Keratinocyte (primary cell): ENCODE measurements around the gene TIMM22. TPM values are rescaled to one million over a fixed set of nuclear protein-coding genes. Genes with fewer than 3 reads are reported as not detected.

Source experiments
- DNase-seq: peaks from one replicate; pipeline ENCODE4 v3.0.0-alpha.2; 2011; ENCODE audit warnings: low read depth, missing footprints, low spot score
- FAIRE-seq: peaks from 2 replicates; lab custom pipeline; 2011; peaks lifted over from hg19 to GRCh38; lab: Jason Lieb, UNC
- H2AFZ ChIP-seq: 2 replicates; pipeline ENCODE4 v1.6.0; 2012; ENCODE audit warnings: low read length, control low read depth, inconsistent platforms; ENCODE audit not compliant: control insufficient read depth
- H3K27ac ChIP-seq: 2 replicates; pipeline ENCODE4 v1.5.1; 2011; ENCODE audit warnings: low read length; ENCODE audit not compliant: control insufficient read depth, insufficient read depth
- H3K27me3 ChIP-seq: 3 replicates; pipeline ENCODE4 v1.6.0; 2011; ENCODE audit warnings: low read length; ENCODE audit not compliant: control insufficient read depth, insufficient read depth; ENCODE audit errors: extremely low read depth
- H3K36me3 ChIP-seq, 2 experiments: 2 replicates in 1 of 2; 3 replicates in 1 of 2; pipeline ENCODE4 v1.5.1; 2011; ENCODE audit warnings: low read length in 2 of 2, mild to moderate bottlenecking in 1 of 2; ENCODE audit not compliant: control insufficient read depth in 2 of 2, insufficient read depth in 2 of 2; ENCODE audit errors: extremely low read depth in 1 of 2
- H3K4me1 ChIP-seq: 3 replicates; pipeline ENCODE4 v1.5.1; 2011; ENCODE audit warnings: low read length; ENCODE audit not compliant: control insufficient read depth, insufficient read depth; ENCODE audit errors: extremely low read depth
- H3K4me2 ChIP-seq: 3 replicates; pipeline ENCODE4 v1.6.0; 2011; ENCODE audit warnings: low read depth, low read length; ENCODE audit not compliant: control insufficient read depth, insufficient read depth; ENCODE audit errors: extremely low read depth
- H3K4me3 ChIP-seq, 3 experiments: fragments of 200-600 bp in 1 of 3; sonication (generic) in 1 of 3; 2 replicates in 2 of 3; 3 replicates in 1 of 3; pipeline ENCODE4 v1.5.1; 2011 to 2016; ENCODE audit warnings: low read length in 3 of 3, mild to moderate bottlenecking in 3 of 3, control low read depth in 2 of 3, inconsistent platforms in 1 of 3, low read depth in 1 of 3, mixed read lengths in 1 of 3, mixed run types in 1 of 3, moderate library complexity in 1 of 3; ENCODE audit not compliant: control insufficient read depth in 2 of 3, insufficient read depth in 2 of 3; ENCODE audit errors: extremely low read depth in 1 of 3
- H3K79me2 ChIP-seq: 2 replicates; pipeline ENCODE4 v1.6.0; 2012; ENCODE audit warnings: low read length; ENCODE audit not compliant: control insufficient read depth, insufficient read depth
- H3K9ac ChIP-seq: 3 replicates; pipeline ENCODE4 v1.6.0; 2011; ENCODE audit warnings: low read length; ENCODE audit not compliant: control insufficient read depth, insufficient read depth; ENCODE audit errors: extremely low read depth
- H3K9me1 ChIP-seq: 3 replicates; pipeline ENCODE4 v1.6.0; 2011; ENCODE audit warnings: low read length; ENCODE audit not compliant: control insufficient read depth, insufficient read depth; ENCODE audit errors: extremely low read depth
- H3K9me3 ChIP-seq: 2 replicates; pipeline ENCODE4 v1.5.1; 2012; ENCODE audit warnings: low read depth, low read length; ENCODE audit not compliant: control insufficient read depth
- H4K20me1 ChIP-seq: 3 replicates; pipeline ENCODE4 v1.6.0; 2011; ENCODE audit warnings: low read length; ENCODE audit not compliant: control insufficient read depth, insufficient read depth; ENCODE audit errors: extremely low read depth
- EZH2 ChIP-seq: IDR thresholded peaks from one replicate; pipeline ENCODE4 v1.6.1; 2012; ENCODE audit warnings: inconsistent platforms, mild to moderate bottlenecking, low read length, moderate library complexity
- dilution Hi-C: fragments of 300-500 bp; cut with MboI; formaldehyde crosslinking; loops from one replicate; pipeline ENCODE4 v1.7.0; 2020; ENCODE audit warnings: low sequenced_read_pairs; ENCODE audit not compliant: extremely low pct_ligation_motif_present
- polyA plus RNA-seq, 5 experiments: library from polyadenylated mRNA; depleted of rRNA in 3 of 5; stranded (reverse) in 3 of 5; stranded (forward) in 1 of 5; unstranded in 1 of 5; fragments of >200 nt; gene quantifications; 1 replicate in 1 of 5; 2 replicates in 3 of 5; 3 replicates in 1 of 5; pipeline versions ENCODE4 v1.2.1 to v1.2.3, GENCODE V29; 2011 to 2012; ENCODE audit warnings: missing spikeins in 2 of 5, low read depth in 1 of 5, low replicate concordance in 1 of 5
- TF ChIP-seq, protein P1 (sequence below), 3 experiments: IDR thresholded peaks in 1 of 3; conservative IDR thresholded peaks in 1 of 3; optimal IDR thresholded peaks in 1 of 3; 2 replicates in 2 of 3; 3 replicates in 1 of 3; pipeline versions ENCODE3 to v1.5.1; 2011; ENCODE audit warnings: low read length in 3 of 3, mild to moderate bottlenecking in 3 of 3, moderate library complexity in 2 of 3, control low read depth in 1 of 3, inconsistent platforms in 1 of 3; ENCODE audit not compliant: insufficient read depth in 2 of 3; ENCODE audit errors: extremely low read depth in 1 of 3

Gene TIMM22
- polyA plus RNA-seq, 1 donor (not counting 4 experiments of a cell fraction or from before 2014, with no cell fraction given) = 14.4 TPM

DNA sequence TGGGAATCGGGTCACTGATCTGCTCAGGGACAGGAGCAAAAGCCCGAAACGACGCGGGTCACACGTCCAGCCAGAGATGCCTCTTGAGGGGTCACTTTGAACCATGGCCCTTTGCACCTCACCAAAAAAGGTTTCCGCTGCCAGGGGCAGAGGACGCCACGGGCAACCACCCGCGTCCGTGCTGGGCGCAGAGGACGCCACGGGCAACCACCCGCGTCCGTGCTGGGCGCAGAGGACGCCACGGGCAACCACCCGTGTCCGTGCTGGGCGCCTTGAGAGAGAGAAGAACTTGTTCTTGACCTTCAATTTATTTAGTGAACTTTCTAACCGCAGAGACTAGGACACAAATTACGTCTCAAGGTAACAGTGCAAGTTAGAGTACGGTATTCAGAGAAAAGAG, 35.5 kb downstream of the TIMM22 start:
- no peak overlapping the region for H3K4me2 ChIP-seq
- H3K27me3 ChIP-seq = no peaks in the 10 kb centered on the region
- no peak overlapping the region for H3K4me3 ChIP-seq
- no peak for TF ChIP-seq EZH2
- TF ChIP-seq, protein P1, sequence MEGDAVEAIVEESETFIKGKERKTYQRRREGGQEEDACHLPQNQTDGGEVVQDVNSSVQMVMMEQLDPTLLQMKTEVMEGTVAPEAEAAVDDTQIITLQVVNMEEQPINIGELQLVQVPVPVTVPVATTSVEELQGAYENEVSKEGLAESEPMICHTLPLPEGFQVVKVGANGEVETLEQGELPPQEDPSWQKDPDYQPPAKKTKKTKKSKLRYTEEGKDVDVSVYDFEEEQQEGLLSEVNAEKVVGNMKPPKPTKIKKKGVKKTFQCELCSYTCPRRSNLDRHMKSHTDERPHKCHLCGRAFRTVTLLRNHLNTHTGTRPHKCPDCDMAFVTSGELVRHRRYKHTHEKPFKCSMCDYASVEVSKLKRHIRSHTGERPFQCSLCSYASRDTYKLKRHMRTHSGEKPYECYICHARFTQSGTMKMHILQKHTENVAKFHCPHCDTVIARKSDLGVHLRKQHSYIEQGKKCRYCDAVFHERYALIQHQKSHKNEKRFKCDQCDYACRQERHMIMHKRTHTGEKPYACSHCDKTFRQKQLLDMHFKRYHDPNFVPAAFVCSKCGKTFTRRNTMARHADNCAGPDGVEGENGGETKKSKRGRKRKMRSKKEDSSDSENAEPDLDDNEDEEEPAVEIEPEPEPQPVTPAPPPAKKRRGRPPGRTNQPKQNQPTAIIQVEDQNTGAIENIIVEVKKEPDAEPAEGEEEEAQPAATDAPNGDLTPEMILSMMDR (optimal IDR thresholded peaks at IDR 0.05 in 1 of 3, IDR thresholded peaks at IDR 0.05 in 1 of 3, conservative IDR thresholded peaks at IDR 0.05 in 1 of 3; ENCODE audit: extremely low read depth in 1 of 3, insufficient read depth in 2 of 3, low read length in 3 of 3) = no peak
- no peak overlapping the region for H2AFZ ChIP-seq
- no peak overlapping the region for H3K27ac ChIP-seq
- FAIRE-seq (no peak), DNase-seq (no peak)
- H3K9ac ChIP-seq = no peak overlapping the region
- H3K9me1 ChIP-seq = no peaks in the 10 kb centered on the region
- peaks cover 5% of the 10 kb centered on the region for H4K20me1 ChIP-seq
- dilution Hi-C loops = no loop called here
- H3K36me3 ChIP-seq = no peaks in the 10 kb centered on the region
- H3K4me1 ChIP-seq = no peaks in the 10 kb centered on the region
- no peaks in the 10 kb centered on the region for H3K9me3 ChIP-seq
- no peaks in the 10 kb centered on the region for H3K79me2 ChIP-seq

DNA sequence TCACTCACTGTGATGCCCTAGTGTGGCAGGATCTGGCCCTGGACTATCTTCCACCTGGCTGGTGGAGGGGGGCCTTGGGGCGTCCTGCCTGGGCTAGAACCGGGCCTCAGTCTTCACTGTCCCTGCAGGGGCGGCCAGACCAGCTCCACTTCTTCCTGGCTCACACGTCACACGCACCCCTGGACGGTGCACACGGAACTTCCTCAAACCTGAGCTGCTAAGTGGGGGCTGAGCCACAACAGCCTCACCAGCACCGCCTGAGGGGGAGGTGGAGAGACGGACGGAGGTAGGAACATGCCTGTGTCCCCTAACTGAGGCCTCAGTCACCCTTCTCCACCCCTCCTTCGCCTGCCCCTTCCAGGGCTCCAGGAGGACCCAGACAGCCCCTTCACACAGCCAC, 36.6 kb downstream of the TIMM22 start:
- Histone ChIP-seq H4K20me1 (peaks cover 5% of the 10 kb centered on the region), H3K9me3 (no peaks in the 10 kb centered on the region), H3K4me1 (no peaks in the 10 kb centered on the region), H2AFZ (no peak overlapping the region), H3K4me2 (no peak overlapping the region), H3K36me3 (no peaks in the 10 kb centered on the region), H3K4me3 (no peak overlapping the region), H3K79me2 (no peaks in the 10 kb centered on the region), H3K27ac (no peak overlapping the region), H3K27me3 (no peaks in the 10 kb centered on the region), H3K9me1 (no peaks in the 10 kb centered on the region), H3K9ac (no peak overlapping the region)
- dilution Hi-C loops = no loop called here
- FAIRE-seq (no peak), DNase-seq (no peak)
- TF ChIP-seq, protein P1 (optimal IDR thresholded peaks at IDR 0.05 in 1 of 3, IDR thresholded peaks at IDR 0.05 in 1 of 3, conservative IDR thresholded peaks at IDR 0.05 in 1 of 3; ENCODE audit: extremely low read depth in 1 of 3, insufficient read depth in 2 of 3, low read length in 3 of 3) = no peak
- TF ChIP-seq EZH2 = no peak
